Measurements from ENCODE around the gene CCNL2.

GRCh38 chr1:1340791-1341548, 58.2 kb downstream of the CCNL2 start:
- no peak for TF ChIP-seq CTCF (IDR thresholded peaks at IDR 0.05)
- TF ChIP-seq POLR2A (IDR thresholded peaks at IDR 0.05), result no peak

All from upper lobe of left lung (tissue), 4 donors.